MM.1S (cell line): ENCODE results near the gene FUT4.

Source experiments
- EZH2 ChIP-seq: fragments of 300-600 bp; sonication (generic); optimal IDR thresholded peaks from 2 replicates; pipeline ENCODE3; 2017; ENCODE audit warnings: low read depth, mild to moderate bottlenecking, antibody characterized with exemption, low read length, mixed read lengths
- TF ChIP-seq, protein P1 (sequence below): fragments of 300-600 bp; sonication (generic); IDR thresholded peaks from 2 replicates; pipeline ENCODE4 v1.5.1; 2016; ENCODE audit warnings: antibody characterized with exemption, low read length, mixed read lengths

DNA sequence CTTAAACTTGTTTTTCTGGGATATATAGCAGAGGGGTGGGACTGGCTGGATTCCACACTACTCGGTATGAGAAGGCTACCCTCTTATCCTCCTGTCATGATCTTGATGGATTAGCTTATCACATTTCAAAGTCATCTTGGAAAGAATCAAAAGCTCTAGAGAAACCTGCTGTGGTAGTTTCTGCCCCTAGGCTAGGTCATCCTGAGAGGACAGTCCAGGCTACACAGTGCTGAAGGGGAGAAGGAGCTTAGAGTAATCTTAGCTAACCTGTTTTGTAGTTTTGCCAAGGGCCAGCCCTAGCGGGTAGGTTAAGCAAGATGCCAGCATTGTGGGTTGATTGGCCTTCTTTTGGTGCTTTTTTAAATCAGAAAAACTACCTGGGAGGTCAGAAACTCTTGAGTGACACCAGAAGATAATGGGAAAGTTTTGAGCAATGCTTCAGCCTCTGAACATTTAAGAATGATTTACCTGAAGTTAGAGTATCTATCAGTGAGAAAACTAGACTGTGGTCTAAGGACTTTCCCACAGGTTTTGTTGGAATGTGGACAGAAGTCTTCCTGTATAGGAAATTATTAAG, 44.7 kb downstream of the FUT4 start:
- TF ChIP-seq, protein P1, sequence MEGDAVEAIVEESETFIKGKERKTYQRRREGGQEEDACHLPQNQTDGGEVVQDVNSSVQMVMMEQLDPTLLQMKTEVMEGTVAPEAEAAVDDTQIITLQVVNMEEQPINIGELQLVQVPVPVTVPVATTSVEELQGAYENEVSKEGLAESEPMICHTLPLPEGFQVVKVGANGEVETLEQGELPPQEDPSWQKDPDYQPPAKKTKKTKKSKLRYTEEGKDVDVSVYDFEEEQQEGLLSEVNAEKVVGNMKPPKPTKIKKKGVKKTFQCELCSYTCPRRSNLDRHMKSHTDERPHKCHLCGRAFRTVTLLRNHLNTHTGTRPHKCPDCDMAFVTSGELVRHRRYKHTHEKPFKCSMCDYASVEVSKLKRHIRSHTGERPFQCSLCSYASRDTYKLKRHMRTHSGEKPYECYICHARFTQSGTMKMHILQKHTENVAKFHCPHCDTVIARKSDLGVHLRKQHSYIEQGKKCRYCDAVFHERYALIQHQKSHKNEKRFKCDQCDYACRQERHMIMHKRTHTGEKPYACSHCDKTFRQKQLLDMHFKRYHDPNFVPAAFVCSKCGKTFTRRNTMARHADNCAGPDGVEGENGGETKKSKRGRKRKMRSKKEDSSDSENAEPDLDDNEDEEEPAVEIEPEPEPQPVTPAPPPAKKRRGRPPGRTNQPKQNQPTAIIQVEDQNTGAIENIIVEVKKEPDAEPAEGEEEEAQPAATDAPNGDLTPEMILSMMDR: no peak
- no peak for TF ChIP-seq EZH2
